Liver (tissue), 9 donors: Measurements from ENCODE around the gene DSCAML1. TPM values are rescaled to one million over a fixed set of nuclear protein-coding genes. Genes with fewer than 3 reads are reported as not detected.

Source experiments
- DNase-seq: peaks from one replicate; pipeline ENCODE4 v3.0.0-alpha.2; 2017; ENCODE audit warnings: low spot score
- H3K27ac ChIP-seq, 2 donors: one replicate each; pipeline ENCODE4 v1.7.0; 2013; ENCODE audit warnings: inconsistent platforms in 2 of 2, low read length in 2 of 2, control low read depth in 1 of 2, low read depth in 1 of 2, mild to moderate bottlenecking in 1 of 2
- H3K27me3 ChIP-seq, 4 donors: one replicate each; pipeline versions ENCODE4 v1.6.1 to v1.7.0; 2013; ENCODE audit warnings: low read length in 3 of 4, inconsistent platforms in 1 of 4, mild to moderate bottlenecking in 1 of 4, moderate library complexity in 1 of 4; ENCODE audit not compliant: control insufficient read depth in 4 of 4, insufficient read depth in 4 of 4
- H3K36me3 ChIP-seq, 4 donors: one replicate each; pipeline versions ENCODE4 v1.6.1 to v1.7.0; 2013; ENCODE audit warnings: low read length in 3 of 4, mild to moderate bottlenecking in 3 of 4, low read depth in 1 of 4, moderate library complexity in 1 of 4; ENCODE audit not compliant: control insufficient read depth in 4 of 4, insufficient read depth in 3 of 4
- H3K4me1 ChIP-seq, 4 donors: one replicate each; pipeline versions ENCODE4 v1.6.1 to v1.7.0; 2013; ENCODE audit warnings: low read length in 3 of 4, mild to moderate bottlenecking in 3 of 4, moderate library complexity in 1 of 4; ENCODE audit not compliant: control insufficient read depth in 4 of 4, insufficient read depth in 4 of 4
- H3K4me3 ChIP-seq, 3 donors: one replicate each; pipeline versions ENCODE4 v1.6.1 to v1.7.0; 2013; ENCODE audit warnings: low read length in 3 of 3, control low read depth in 1 of 3, low read depth in 1 of 3, mild to moderate bottlenecking in 1 of 3
- H3K9ac ChIP-seq, 2 donors: one replicate each; pipeline ENCODE4 v1.7.0; 2013; ENCODE audit warnings: low read length in 2 of 2, mild to moderate bottlenecking in 2 of 2, moderate library complexity in 2 of 2, control low read depth in 1 of 2, low read depth in 1 of 2
- H3K9me3 ChIP-seq, 4 donors: one replicate each; pipeline versions ENCODE4 v1.6.1 to v1.7.0; 2013; ENCODE audit warnings: low read length in 3 of 4; ENCODE audit not compliant: control insufficient read depth in 4 of 4
- ATF3 ChIP-seq: IDR thresholded peaks from 2 replicates; pipeline ENCODE4 v1.6.1; 2016; ENCODE audit warnings: antibody characterized with exemption
- CTCF ChIP-seq: fragments of 150-350 bp; IDR thresholded peaks from 2 replicates; pipeline ENCODE4 v1.5.1; 2017; ENCODE audit warnings: improper control_type of control experiment, low read depth, low read length; ENCODE audit not compliant: missing input control
- EGR1 ChIP-seq, 2 donors: IDR thresholded peaks; 2 replicates each; pipeline ENCODE4 v1.6.1; 2016 to 2018; ENCODE audit warnings: antibody characterized with exemption in 2 of 2, low read depth in 2 of 2
- FOXA1 ChIP-seq: IDR thresholded peaks from 2 replicates; pipeline ENCODE4 v1.6.1; 2016; ENCODE audit warnings: antibody characterized with exemption
- GABPA ChIP-seq, 2 donors: IDR thresholded peaks in 1 of 2; conservative IDR thresholded peaks in 1 of 2; 2 replicates each; pipeline ENCODE4 v1.6.1; 2016; ENCODE audit warnings: antibody characterized with exemption in 2 of 2, mild to moderate bottlenecking in 1 of 2, moderate library complexity in 1 of 2
- MAX ChIP-seq: IDR thresholded peaks from 2 replicates; pipeline ENCODE4 v1.6.1; 2016; ENCODE audit warnings: antibody characterized with exemption
- NR2F2 ChIP-seq: IDR thresholded peaks from 2 replicates; pipeline ENCODE4 v1.6.1; 2016; ENCODE audit warnings: antibody characterized with exemption
- REST ChIP-seq: IDR thresholded peaks from 2 replicates; pipeline ENCODE4 v1.6.1; 2016; ENCODE audit warnings: antibody characterized with exemption, mild to moderate bottlenecking
- RXRA ChIP-seq, 2 donors: IDR thresholded peaks; 2 replicates each; pipeline ENCODE4 v1.6.1; 2017 to 2018; ENCODE audit warnings: antibody characterized with exemption in 2 of 2, mild to moderate bottlenecking in 1 of 2
- SP1 ChIP-seq: IDR thresholded peaks from 2 replicates; pipeline ENCODE4 v1.6.1; 2018; ENCODE audit warnings: antibody characterized with exemption, mild to moderate bottlenecking
- YY1 ChIP-seq: IDR thresholded peaks from 2 replicates; pipeline ENCODE4 v1.6.1; 2016; ENCODE audit warnings: antibody characterized with exemption, mild to moderate bottlenecking
- ZBTB33 ChIP-seq: IDR thresholded peaks from 2 replicates; pipeline ENCODE4 v1.6.1; 2016; ENCODE audit warnings: antibody characterized with exemption
- WGBS: extraction: QIAGEN DNeasy Blood & Tissue Kit; methylation state at CpG from one replicate; pipeline ENCODE4 v1.1.7; 2013; 5-methylcytosine and 5-hydroxymethylcytosine counted together
- polyA plus RNA-seq, 2 donors: library from polyadenylated mRNA; stranded (reverse) in 1 of 2; unstranded in 1 of 2; fragments of 200-250 nt in 1 of 2; fragments of >200 nt in 1 of 2; fragmentation: Nextera tagmentation in 1 of 2; extraction: Ambion mirVana in 1 of 2; gene quantifications; one replicate each; pipeline versions ENCODE4 v1.2.1 to v1.2.3, GENCODE V29; 2013 to 2015
- total RNA-seq, 2 donors: library from RNA; depleted of rRNA; stranded (reverse); fragments of >200 nt; gene quantifications; one replicate each; pipeline ENCODE4 v1.2.3, GENCODE V29; 2014
- donor health status: healthy.
- donor health status: healthy.
- donor health status: healthy.
- donor health status: healthy.
- donor health status: healthy.

Gene DSCAML1
- total and polyA plus RNA-seq, 4 donors = 0.07 to 0.42 (median 0.20) TPM

- H3K27ac ChIP-seq = no peak overlapping the region
- H3K4me1 ChIP-seq = no peaks in the 10 kb centered on the region
- TF ChIP-seq REST (no peak), FOXA1 (no peak), ZBTB33 (no peak), CTCF (no peak), SP1 (no peak), GABPA (IDR thresholded peaks at IDR 0.05 in 1 of 2, conservative IDR thresholded peaks at IDR 0.05 in 1 of 2) (no peak), NR2F2 (no peak), MAX (no peak)
- H3K27me3 ChIP-seq = no peaks in the 10 kb centered on the region
- no peak for DNase-seq
- no peaks in the 10 kb centered on the region for H3K9me3 ChIP-seq
- no peak overlapping the region for H3K4me3 ChIP-seq
- 94% methylated on average over 14 of the region's 14 CpGs for WGBS
- H3K36me3 ChIP-seq = no peaks in the 10 kb centered on the region
- H3K9ac ChIP-seq = no peak overlapping the region
Observed at GRCh38 chr11:117466966-117467365, 330.1 kb downstream of the DSCAML1 start.

GRCh38 chr11:117465236-117465997 lies 331.6 kb downstream of the DSCAML1 start:
- DNase-seq = no peak
- 86% methylated on average over 14 of the region's 14 CpGs for WGBS
- H3K36me3 ChIP-seq = no peaks in the 10 kb centered on the region
- H3K27me3 ChIP-seq = no peaks in the 10 kb centered on the region
- no peak overlapping the region for H3K4me3 ChIP-seq
- H3K4me1 ChIP-seq = no peaks in the 10 kb centered on the region
- no peak overlapping the region for H3K9ac ChIP-seq
- H3K27ac ChIP-seq = no peak overlapping the region
- H3K9me3 ChIP-seq = no peaks in the 10 kb centered on the region
- TF ChIP-seq YY1 (no peak), SP1 (no peak), FOXA1 (no peak), CTCF (no peak), RXRA (IDR thresholded peaks at IDR 0.05) (no peak), GABPA (IDR thresholded peaks at IDR 0.05 in 1 of 2, conservative IDR thresholded peaks at IDR 0.05 in 1 of 2) (no peak), EGR1 (IDR thresholded peaks at IDR 0.05; ENCODE audit: low read depth in 2 of 2) (no peak), ATF3 (no peak), NR2F2 (no peak), ZBTB33 (no peak), REST (no peak)
